ENCODE results near the gene SLC45A1. TPM values are rescaled to one million over a fixed set of nuclear protein-coding genes. Genes with fewer than 3 reads are reported as not detected.
A peak's percentile ranks its signal among the peaks of the same experiment; 100 is the strongest.

Gene SLC45A1
- total RNA-seq, 1 donor from 2014 or later, result under 0.01 TPM

- H3K27me3 ChIP-seq (ENCODE audit: control insufficient read depth in 3 of 3, insufficient read depth in 3 of 3, low read length in 3 of 3), result no peaks in the 10 kb centered on the region
- peaks cover 66 to 74% (median 72%) of the 10 kb centered on the region in 3 donors for H3K4me1 ChIP-seq (ENCODE audit: control insufficient read depth in 3 of 3, insufficient read depth in 3 of 3, low read length in 3 of 3)
- no peak overlapping the region for H3K27ac ChIP-seq (ENCODE audit: low read depth, low read length)
- peak overlapping the region in 1 of 3 donors; percentile 35 for H3K4me3 ChIP-seq (ENCODE audit: low read length in 3 of 3)
- H3K9me3 ChIP-seq (ENCODE audit: control insufficient read depth in 3 of 3, low read length in 3 of 3), result no peaks in the 10 kb centered on the region
- peak overlapping the region in 2 of 3 donors; percentile 14 to 33 for H3K9ac ChIP-seq (ENCODE audit: low read depth in 1 of 3, low read length in 3 of 3)
- H3K36me3 ChIP-seq (ENCODE audit: control insufficient read depth in 3 of 3, insufficient read depth in 3 of 3, low read length in 3 of 3), result peaks cover 40 to 47% (median 43%) of the 10 kb centered on the region in 3 donors
Measured at GRCh38 chr1:8365661-8366362, 47.9 kb downstream of the SLC45A1 start.

- Histone ChIP-seq H3K27ac (ENCODE audit: low read depth, low read length) (peak overlapping the region; percentile 55), H3K36me3 (ENCODE audit: control insufficient read depth in 3 of 3, insufficient read depth in 3 of 3, low read length in 3 of 3) (peaks cover 21 to 28% (median 24%) of the 10 kb centered on the region in 3 donors), H3K27me3 (ENCODE audit: control insufficient read depth in 3 of 3, insufficient read depth in 3 of 3, low read length in 3 of 3) (no peaks in the 10 kb centered on the region), H3K4me1 (ENCODE audit: control insufficient read depth in 3 of 3, insufficient read depth in 3 of 3, low read length in 3 of 3) (peaks cover 85 to 88% (median 85%) of the 10 kb centered on the region in 3 donors), H3K9ac (ENCODE audit: low read depth in 1 of 3, low read length in 3 of 3) (peak overlapping the region in 1 of 3 donors; percentile 33), H3K9me3 (ENCODE audit: control insufficient read depth in 3 of 3, low read length in 3 of 3) (no peaks in the 10 kb centered on the region), H3K4me3 (ENCODE audit: low read length in 3 of 3) (peak overlapping the region in 1 of 3 donors; percentile 42)
Measured at GRCh38 chr1:8367571-8368194, 49.8 kb downstream of the SLC45A1 start.

GRCh38 chr1:8368956-8369639, 51.2 kb downstream of the SLC45A1 start:
- Histone ChIP-seq H3K36me3 (ENCODE audit: control insufficient read depth in 3 of 3, insufficient read depth in 3 of 3, low read length in 3 of 3) (peaks cover 14 to 17% (median 15%) of the 10 kb centered on the region in 3 donors), H3K27ac (ENCODE audit: low read depth, low read length) (peak overlapping the region; percentile 25), H3K27me3 (ENCODE audit: control insufficient read depth in 3 of 3, insufficient read depth in 3 of 3, low read length in 3 of 3) (no peaks in the 10 kb centered on the region), H3K4me3 (ENCODE audit: low read length in 3 of 3) (peak overlapping the region in 1 of 3 donors; percentile 34), H3K9ac (ENCODE audit: low read depth in 1 of 3, low read length in 3 of 3) (peak overlapping the region in 2 of 3 donors; percentile 9 to 20), H3K9me3 (ENCODE audit: control insufficient read depth in 3 of 3, low read length in 3 of 3) (no peaks in the 10 kb centered on the region), H3K4me1 (ENCODE audit: control insufficient read depth in 3 of 3, insufficient read depth in 3 of 3, low read length in 3 of 3) (peaks cover 85 to 89% (median 87%) of the 10 kb centered on the region in 3 donors)

- Histone ChIP-seq H3K4me3 (ENCODE audit: low read length in 3 of 3) (peak overlapping the region; percentile 50 to 70 (median 56)), H3K4me1 (ENCODE audit: control insufficient read depth in 3 of 3, insufficient read depth in 3 of 3, low read length in 3 of 3) (peaks cover 85 to 86% (median 86%) of the 10 kb centered on the region in 3 donors), H3K27me3 (ENCODE audit: control insufficient read depth in 3 of 3, insufficient read depth in 3 of 3, low read length in 3 of 3) (no peaks in the 10 kb centered on the region), H3K9me3 (ENCODE audit: control insufficient read depth in 3 of 3, low read length in 3 of 3) (no peaks in the 10 kb centered on the region), H3K9ac (ENCODE audit: low read depth in 1 of 3, low read length in 3 of 3) (peak overlapping the region; percentile 1 to 81 (median 65)), H3K36me3 (ENCODE audit: control insufficient read depth in 3 of 3, insufficient read depth in 3 of 3, low read length in 3 of 3) (peaks cover 8 to 11% (median 10%) of the 10 kb centered on the region in 3 donors), H3K27ac (ENCODE audit: low read depth, low read length) (peak overlapping the region; percentile 83)
Measured at GRCh38 chr1:8370046-8370881, 52.4 kb downstream of the SLC45A1 start.

GRCh38 chr1:8370905-8371315, 53.0 kb downstream of the SLC45A1 start:
- peaks cover 79 to 82% (median 81%) of the 10 kb centered on the region in 3 donors for H3K4me1 ChIP-seq (ENCODE audit: control insufficient read depth in 3 of 3, insufficient read depth in 3 of 3, low read length in 3 of 3)
- no peaks in the 10 kb centered on the region for H3K27me3 ChIP-seq (ENCODE audit: control insufficient read depth in 3 of 3, insufficient read depth in 3 of 3, low read length in 3 of 3)
- peak overlapping the region; percentile 66 to 88 (median 81) for H3K9ac ChIP-seq (ENCODE audit: low read depth in 1 of 3, low read length in 3 of 3)
- H3K36me3 ChIP-seq (ENCODE audit: control insufficient read depth in 3 of 3, insufficient read depth in 3 of 3, low read length in 3 of 3), result peaks cover 4 to 7% (median 5%) of the 10 kb centered on the region in 3 donors
- H3K27ac ChIP-seq (ENCODE audit: low read depth, low read length), result peak overlapping the region; percentile 83
- H3K4me3 ChIP-seq (ENCODE audit: low read length in 3 of 3), result peak overlapping the region; percentile 50 to 70 (median 56)
- H3K9me3 ChIP-seq (ENCODE audit: control insufficient read depth in 3 of 3, low read length in 3 of 3), result no peaks in the 10 kb centered on the region

GRCh38 chr1:8371372-8371991, 53.6 kb downstream of the SLC45A1 start:
- H3K4me1 ChIP-seq (ENCODE audit: control insufficient read depth in 3 of 3, insufficient read depth in 3 of 3, low read length in 3 of 3), result peaks cover 78 to 82% (median 81%) of the 10 kb centered on the region in 3 donors
- H3K9me3 ChIP-seq (ENCODE audit: control insufficient read depth in 3 of 3, low read length in 3 of 3), result no peaks in the 10 kb centered on the region
- no peaks in the 10 kb centered on the region for H3K27me3 ChIP-seq (ENCODE audit: control insufficient read depth in 3 of 3, insufficient read depth in 3 of 3, low read length in 3 of 3)
- peak overlapping the region; percentile 83 for H3K27ac ChIP-seq (ENCODE audit: low read depth, low read length)
- peak overlapping the region; percentile 66 to 88 (median 81) for H3K9ac ChIP-seq (ENCODE audit: low read depth in 1 of 3, low read length in 3 of 3)
- H3K4me3 ChIP-seq (ENCODE audit: low read length in 3 of 3), result peak overlapping the region; percentile 44 to 59 (median 45)
- peaks cover 0 to under 1% (median 0%) of the 10 kb centered on the region in 3 donors for H3K36me3 ChIP-seq (ENCODE audit: control insufficient read depth in 3 of 3, insufficient read depth in 3 of 3, low read length in 3 of 3)

GRCh38 chr1:8373125-8373524, 55.2 kb downstream of the SLC45A1 start:
- H3K9me3 ChIP-seq (ENCODE audit: control insufficient read depth in 3 of 3, low read length in 3 of 3), result no peaks in the 10 kb centered on the region
- peak overlapping the region; percentile 19 to 68 (median 28) for H3K4me3 ChIP-seq (ENCODE audit: low read length in 3 of 3)
- H3K4me1 ChIP-seq (ENCODE audit: control insufficient read depth in 3 of 3, insufficient read depth in 3 of 3, low read length in 3 of 3), result peaks cover 73 to 81% (median 74%) of the 10 kb centered on the region in 3 donors
- H3K27me3 ChIP-seq (ENCODE audit: control insufficient read depth in 3 of 3, insufficient read depth in 3 of 3, low read length in 3 of 3), result no peaks in the 10 kb centered on the region
- H3K9ac ChIP-seq (ENCODE audit: low read depth in 1 of 3, low read length in 3 of 3), result peak overlapping the region; percentile 26 to 81 (median 57)
- no peaks in the 10 kb centered on the region for H3K36me3 ChIP-seq (ENCODE audit: control insufficient read depth in 3 of 3, insufficient read depth in 3 of 3, low read length in 3 of 3)
- H3K27ac ChIP-seq (ENCODE audit: low read depth, low read length), result peak overlapping the region; percentile 83

GRCh38 chr1:8373581-8374241, 55.8 kb downstream of the SLC45A1 start:
- Histone ChIP-seq H3K4me3 (ENCODE audit: low read length in 3 of 3) (peak overlapping the region; percentile 54 to 68 (median 55)), H3K4me1 (ENCODE audit: control insufficient read depth in 3 of 3, insufficient read depth in 3 of 3, low read length in 3 of 3) (peaks cover 78 to 84% (median 79%) of the 10 kb centered on the region in 3 donors), H3K27ac (ENCODE audit: low read depth, low read length) (peak overlapping the region; percentile 83), H3K36me3 (ENCODE audit: control insufficient read depth in 3 of 3, insufficient read depth in 3 of 3, low read length in 3 of 3) (no peaks in the 10 kb centered on the region), H3K27me3 (ENCODE audit: control insufficient read depth in 3 of 3, insufficient read depth in 3 of 3, low read length in 3 of 3) (no peaks in the 10 kb centered on the region), H3K9ac (ENCODE audit: low read depth in 1 of 3, low read length in 3 of 3) (peak overlapping the region; percentile 34 to 81 (median 67)), H3K9me3 (ENCODE audit: control insufficient read depth in 3 of 3, low read length in 3 of 3) (no peaks in the 10 kb centered on the region)
